Fibroblast of lung (primary cell): Measurements from ENCODE around the gene STON2. TPM values are rescaled to one million over a fixed set of nuclear protein-coding genes. Genes with fewer than 3 reads are reported as not detected.

Experiments used
- DNase-seq, 2 donors: peaks; one replicate each; pipeline versions ENCODE4 v3.0.0 to v3.0.0-alpha.2; 2010; ENCODE audit warnings: low read depth in 2 of 2
- H2AFZ ChIP-seq: 2 replicates; pipeline ENCODE4 v1.5.1; 2012; ENCODE audit warnings: low read length, control low read depth, inconsistent platforms
- H3K27ac ChIP-seq: 2 replicates; pipeline ENCODE4 v1.5.1; 2011; ENCODE audit warnings: low read length, control low read depth; ENCODE audit not compliant: insufficient read depth
- H3K27me3 ChIP-seq: 2 replicates; pipeline ENCODE4 v1.5.1; 2011; ENCODE audit warnings: mild to moderate bottlenecking, low read length; ENCODE audit not compliant: control insufficient read depth, insufficient read depth
- H3K36me3 ChIP-seq: 2 replicates; pipeline ENCODE4 v1.5.1; 2011; ENCODE audit warnings: low read length; ENCODE audit not compliant: control insufficient read depth, insufficient read depth
- H3K4me1 ChIP-seq: 2 replicates; pipeline ENCODE4 v1.5.1; 2011; ENCODE audit warnings: low read length; ENCODE audit not compliant: control insufficient read depth, insufficient read depth; ENCODE audit errors: extremely low read depth
- H3K4me2 ChIP-seq: 2 replicates; pipeline ENCODE4 v1.5.1; 2011; ENCODE audit warnings: low read length, control low read depth; ENCODE audit not compliant: insufficient read depth; ENCODE audit errors: extremely low read depth
- H3K4me3 ChIP-seq, 4 experiments: fragments of 200-600 bp in 1 of 4; sonication (generic) in 1 of 4; replicated peaks in 1 of 4; 2 replicates each; pipeline ENCODE4 v1.5.1; 2011 to 2016; ENCODE audit warnings: low read length in 4 of 4, low read depth in 3 of 4, mild to moderate bottlenecking in 3 of 4, control low read depth in 2 of 4, inconsistent platforms in 1 of 4, mixed read lengths in 1 of 4; ENCODE audit not compliant: insufficient read depth in 1 of 4; ENCODE audit errors: control extremely low read depth in 1 of 4
- H3K79me2 ChIP-seq: 2 replicates; pipeline ENCODE4 v1.5.1; 2012; ENCODE audit warnings: mild to moderate bottlenecking, low read length, inconsistent platforms; ENCODE audit not compliant: control insufficient read depth, insufficient read depth
- H3K9ac ChIP-seq: 2 replicates; pipeline ENCODE4 v1.5.1; 2011; ENCODE audit warnings: mild to moderate bottlenecking, low read length, control low read depth; ENCODE audit not compliant: insufficient read depth
- H3K9me3 ChIP-seq: 2 replicates; pipeline ENCODE4 v1.5.1; 2012; ENCODE audit warnings: low read depth, low read length; ENCODE audit not compliant: control insufficient read depth, insufficient read depth
- H4K20me1 ChIP-seq: 2 replicates; pipeline ENCODE4 v1.5.1; 2011; ENCODE audit warnings: low read length; ENCODE audit not compliant: control insufficient read depth, insufficient read depth; ENCODE audit errors: extremely low read depth
- EZH2 ChIP-seq: IDR thresholded peaks from 2 replicates; pipeline ENCODE4 v1.5.1; 2012; ENCODE audit warnings: low read length, control low read depth, mild to moderate bottlenecking; ENCODE audit errors: missing control alignments
- polyA plus RNA-seq, 2 donors: library from polyadenylated mRNA; depleted of rRNA in 1 of 2; stranded (reverse) in 1 of 2; unstranded in 1 of 2; fragments of >200 nt; gene quantifications; 2 replicates each; pipeline ENCODE4 v1.2.1, GENCODE V29; 2011 to 2012; ENCODE audit warnings: missing spikeins in 1 of 2
- total RNA-seq: library from RNA; depleted of rRNA; stranded (reverse); fragments of >200 nt; gene quantifications from 2 replicates; pipeline ENCODE4 v1.2.1, GENCODE V29; 2014
- TF ChIP-seq, protein P1 (sequence below), 2 donors: IDR thresholded peaks in 1 of 2; conservative IDR thresholded peaks in 1 of 2; 1 replicate in 1 of 2; 2 replicates in 1 of 2; pipeline ENCODE4 v1.5.1; 2011 to 2012; ENCODE audit warnings: low read length in 2 of 2, control low read depth in 1 of 2, inconsistent platforms in 1 of 2, low read depth in 1 of 2, mild to moderate bottlenecking in 1 of 2

Gene STON2
- total and polyA plus RNA-seq, 2 donors (not counting 1 experiment from before 2014, with no cell fraction given) = 1.5 to 52.5 TPM

DNA sequence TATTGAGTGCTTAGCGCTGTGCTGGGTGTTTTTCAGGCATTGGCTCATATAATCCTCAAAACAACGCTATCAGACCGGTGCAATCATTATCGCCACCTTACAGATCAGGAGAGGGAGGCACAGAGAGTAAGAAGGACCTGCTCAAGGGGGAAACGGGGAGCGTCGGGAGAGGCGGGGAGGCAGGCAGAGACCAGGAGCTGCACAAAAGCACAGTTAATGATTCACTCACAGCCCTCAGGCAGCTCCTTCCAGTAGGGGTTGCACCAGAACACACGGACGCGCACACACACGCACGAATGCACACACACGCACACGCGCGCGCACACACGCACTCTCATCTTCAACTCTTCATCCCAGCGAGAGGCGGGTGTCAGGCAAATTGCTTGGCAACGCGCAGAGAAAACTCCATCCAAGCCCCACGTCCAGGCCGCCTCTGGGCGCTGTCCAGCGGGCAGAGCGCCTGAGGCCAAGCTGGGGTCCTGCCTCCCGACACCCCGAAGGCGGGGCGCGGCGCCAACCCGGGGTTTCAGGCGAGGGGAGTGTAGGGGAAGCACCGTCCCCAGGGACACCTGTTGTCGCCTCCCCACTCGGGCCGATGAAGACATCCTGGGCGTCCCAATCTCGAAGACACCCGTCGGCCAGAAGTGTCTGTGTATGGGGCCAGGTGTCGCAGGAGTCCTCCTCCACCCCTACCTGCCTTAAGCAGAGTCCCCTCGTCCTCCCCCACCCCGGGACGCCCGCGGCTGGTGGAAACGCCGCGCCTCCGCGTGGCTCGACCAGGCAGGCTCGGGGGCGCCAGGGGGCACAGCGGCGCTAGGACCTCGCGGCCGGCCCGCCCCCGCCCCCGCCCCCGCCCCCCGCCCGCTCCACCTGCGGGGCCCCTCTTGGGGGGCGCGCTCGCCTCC lies 35.5 kb upstream of the STON2 start:
- Histone ChIP-seq H3K27ac (no peak overlapping the region), H4K20me1 (no peaks in the 10 kb centered on the region), H3K9ac (peak overlapping the region; percentile 7), H3K36me3 (no peaks in the 10 kb centered on the region), H3K9me3 (no peaks in the 10 kb centered on the region), H3K79me2 (no peaks in the 10 kb centered on the region), H2AFZ (no peak overlapping the region), H3K27me3 (peaks cover 43% of the 10 kb centered on the region), H3K4me2 (peak overlapping the region; percentile 81), H3K4me3 (peak overlapping the region; percentile 25 to 66 (median 38)), H3K4me1 (peaks cover 3% of the 10 kb centered on the region)
- DNase-seq = peak; percentile 23 to 44
- TF ChIP-seq EZH2 = peak; percentile 58
- TF ChIP-seq, protein P1, sequence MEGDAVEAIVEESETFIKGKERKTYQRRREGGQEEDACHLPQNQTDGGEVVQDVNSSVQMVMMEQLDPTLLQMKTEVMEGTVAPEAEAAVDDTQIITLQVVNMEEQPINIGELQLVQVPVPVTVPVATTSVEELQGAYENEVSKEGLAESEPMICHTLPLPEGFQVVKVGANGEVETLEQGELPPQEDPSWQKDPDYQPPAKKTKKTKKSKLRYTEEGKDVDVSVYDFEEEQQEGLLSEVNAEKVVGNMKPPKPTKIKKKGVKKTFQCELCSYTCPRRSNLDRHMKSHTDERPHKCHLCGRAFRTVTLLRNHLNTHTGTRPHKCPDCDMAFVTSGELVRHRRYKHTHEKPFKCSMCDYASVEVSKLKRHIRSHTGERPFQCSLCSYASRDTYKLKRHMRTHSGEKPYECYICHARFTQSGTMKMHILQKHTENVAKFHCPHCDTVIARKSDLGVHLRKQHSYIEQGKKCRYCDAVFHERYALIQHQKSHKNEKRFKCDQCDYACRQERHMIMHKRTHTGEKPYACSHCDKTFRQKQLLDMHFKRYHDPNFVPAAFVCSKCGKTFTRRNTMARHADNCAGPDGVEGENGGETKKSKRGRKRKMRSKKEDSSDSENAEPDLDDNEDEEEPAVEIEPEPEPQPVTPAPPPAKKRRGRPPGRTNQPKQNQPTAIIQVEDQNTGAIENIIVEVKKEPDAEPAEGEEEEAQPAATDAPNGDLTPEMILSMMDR (conservative IDR thresholded peaks at IDR 0.05 in 1 of 2, IDR thresholded peaks at IDR 0.05 in 1 of 2; ENCODE audit: low read depth in 1 of 2, low read length in 2 of 2) = no peak

GRCh38 chr14:81435048-81435390 lies 34.9 kb upstream of the STON2 start:
- peak overlapping the region in 1 of 4 experiments; percentile 66 for H3K4me3 ChIP-seq
- H3K4me2 ChIP-seq = no peak overlapping the region
- no peaks in the 10 kb centered on the region for H3K9me3 ChIP-seq
- no peak for DNase-seq
- TF ChIP-seq, protein P1 (conservative IDR thresholded peaks at IDR 0.05 in 1 of 2, IDR thresholded peaks at IDR 0.05 in 1 of 2; ENCODE audit: low read depth in 1 of 2, low read length in 2 of 2) = no peak
- TF ChIP-seq EZH2 = no peak
- no peak overlapping the region for H2AFZ ChIP-seq
- no peaks in the 10 kb centered on the region for H3K36me3 ChIP-seq
- no peak overlapping the region for H3K9ac ChIP-seq
- no peaks in the 10 kb centered on the region for H3K79me2 ChIP-seq
- H4K20me1 ChIP-seq = no peaks in the 10 kb centered on the region
- H3K4me1 ChIP-seq = peaks cover 3% of the 10 kb centered on the region
- peaks cover 43% of the 10 kb centered on the region for H3K27me3 ChIP-seq
- no peak overlapping the region for H3K27ac ChIP-seq

DNA sequence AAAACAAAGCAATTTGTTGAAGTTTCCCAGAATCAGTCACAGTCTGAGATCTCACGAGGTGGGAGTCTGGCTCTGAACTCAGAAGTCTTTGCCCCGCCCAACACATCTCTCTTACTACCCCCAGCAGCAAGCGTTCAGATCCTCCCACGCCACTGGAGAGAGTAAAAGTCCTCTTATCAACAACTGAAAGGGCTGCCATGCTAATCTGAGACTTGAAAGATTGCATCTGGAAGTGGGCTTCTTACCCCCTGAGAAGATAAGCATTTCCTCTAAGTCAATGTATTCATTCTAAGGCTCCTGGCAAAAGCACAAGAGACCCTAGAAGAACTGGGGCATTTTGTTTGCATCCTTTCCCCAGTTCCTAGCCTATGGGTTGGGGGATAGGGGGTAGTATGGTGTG lies 34.1 kb upstream of the STON2 start:
- Histone ChIP-seq H3K27ac (no peak overlapping the region), H3K79me2 (no peaks in the 10 kb centered on the region), H3K4me2 (no peak overlapping the region), H2AFZ (no peak overlapping the region), H3K9me3 (no peaks in the 10 kb centered on the region), H3K27me3 (peaks cover 43% of the 10 kb centered on the region), H3K4me3 (no peak overlapping the region), H3K4me1 (peaks cover 3% of the 10 kb centered on the region), H3K9ac (no peak overlapping the region), H4K20me1 (no peaks in the 10 kb centered on the region), H3K36me3 (no peaks in the 10 kb centered on the region)
- DNase-seq = no peak
- TF ChIP-seq, protein P1 (conservative IDR thresholded peaks at IDR 0.05 in 1 of 2, IDR thresholded peaks at IDR 0.05 in 1 of 2; ENCODE audit: low read depth in 1 of 2, low read length in 2 of 2) = no peak
- no peak for TF ChIP-seq EZH2
